ENCODE data around the gene MAP7D2. TPM values are rescaled to one million over a fixed set of nuclear protein-coding genes. Genes with fewer than 3 reads are reported as not detected.

Gene MAP7D2
- total RNA-seq, 1 experiment from 2014 or later, result 45.4 TPM

DNA sequence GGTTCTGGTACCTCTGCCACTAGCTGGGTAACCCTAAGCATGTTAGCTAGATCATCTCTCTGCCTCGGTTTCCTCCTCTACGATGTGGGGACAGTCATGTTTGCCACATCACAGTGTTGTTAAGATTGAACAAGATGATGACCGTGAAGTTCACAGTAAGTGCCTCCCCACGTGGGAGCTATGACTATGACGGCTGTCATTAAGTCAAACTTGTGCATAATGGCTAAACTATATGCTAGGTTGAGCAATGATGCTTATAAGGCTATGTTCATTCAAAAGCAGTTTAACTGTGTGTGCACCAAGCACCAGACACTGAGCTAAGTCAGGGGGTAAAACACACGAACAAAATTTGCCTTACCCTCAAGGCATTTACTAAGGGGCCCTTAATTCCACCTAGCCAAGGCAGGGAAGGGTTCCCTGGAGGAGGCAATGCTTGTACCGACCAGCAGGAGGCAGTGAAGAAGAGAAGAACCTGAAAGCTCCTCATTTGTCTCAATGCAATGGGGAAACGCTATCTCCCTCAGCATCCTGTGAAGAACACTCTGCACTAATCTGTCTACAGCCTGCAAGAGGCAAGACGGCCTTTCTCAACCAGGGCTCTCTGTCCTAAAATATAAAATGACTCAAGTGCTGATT lies 52.9 kb downstream of the MAP7D2 start:
- Histone ChIP-seq H3K27me3 (replicated peaks; ENCODE audit: control insufficient read depth, insufficient read depth, low read length) (no peaks in the 10 kb centered on the region), H3K36me3 (ENCODE audit: control insufficient read depth, insufficient read depth, low read length) (no peaks in the 10 kb centered on the region), H3K9me3 (no peaks in the 10 kb centered on the region), H3K4me1 (no peaks in the 10 kb centered on the region), H3K4me3 (ENCODE audit: low read depth, low read length) (no peak overlapping the region)
- intact Hi-C loops (cut with micrococcal nuclease; ENCODE audit: unreplicated experiment), result no loop called here
- Mint-ChIP-seq H3K27ac (ENCODE audit: unreplicated experiment) (no peak overlapping the region), H3K36me3 (ENCODE audit: insufficient read depth, unreplicated experiment) (peaks cover 15% of the 10 kb centered on the region), H3K4me3 (ENCODE audit: unreplicated experiment) (no peak overlapping the region), H3K27me3 (ENCODE audit: insufficient read depth, unreplicated experiment) (no peaks in the 10 kb centered on the region), H3K4me1 (ENCODE audit: low read depth, unreplicated experiment) (peaks cover 15% of the 10 kb centered on the region), H3K9me3 (ENCODE audit: unreplicated experiment) (no peaks in the 10 kb centered on the region)
- BruUV-seq (replicated peaks), result no TSS peak
- no peak for DNase-seq
- ChIA-PET CTCF (interaction anchor here (0.7 kb wide), 1 partner anchor 51 kb away, joined by 4 read pairs; no protein-coding TSS in a partner anchor), POLR2A (no interaction called here)
- TF ChIP-seq, protein P1, sequence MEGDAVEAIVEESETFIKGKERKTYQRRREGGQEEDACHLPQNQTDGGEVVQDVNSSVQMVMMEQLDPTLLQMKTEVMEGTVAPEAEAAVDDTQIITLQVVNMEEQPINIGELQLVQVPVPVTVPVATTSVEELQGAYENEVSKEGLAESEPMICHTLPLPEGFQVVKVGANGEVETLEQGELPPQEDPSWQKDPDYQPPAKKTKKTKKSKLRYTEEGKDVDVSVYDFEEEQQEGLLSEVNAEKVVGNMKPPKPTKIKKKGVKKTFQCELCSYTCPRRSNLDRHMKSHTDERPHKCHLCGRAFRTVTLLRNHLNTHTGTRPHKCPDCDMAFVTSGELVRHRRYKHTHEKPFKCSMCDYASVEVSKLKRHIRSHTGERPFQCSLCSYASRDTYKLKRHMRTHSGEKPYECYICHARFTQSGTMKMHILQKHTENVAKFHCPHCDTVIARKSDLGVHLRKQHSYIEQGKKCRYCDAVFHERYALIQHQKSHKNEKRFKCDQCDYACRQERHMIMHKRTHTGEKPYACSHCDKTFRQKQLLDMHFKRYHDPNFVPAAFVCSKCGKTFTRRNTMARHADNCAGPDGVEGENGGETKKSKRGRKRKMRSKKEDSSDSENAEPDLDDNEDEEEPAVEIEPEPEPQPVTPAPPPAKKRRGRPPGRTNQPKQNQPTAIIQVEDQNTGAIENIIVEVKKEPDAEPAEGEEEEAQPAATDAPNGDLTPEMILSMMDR (IDR thresholded peaks at IDR 0.05; ENCODE audit: insufficient read depth in 1 of 2, low read depth in 1 of 2, low read length in 1 of 2, severe bottlenecking in 1 of 2, unreplicated experiment in 1 of 2), result no peak

- no peaks in the 10 kb centered on the region for H3K9me3 ChIP-seq
- no peaks in the 10 kb centered on the region for H3K27me3 ChIP-seq (replicated peaks; ENCODE audit: control insufficient read depth, insufficient read depth, low read length)
- Mint-ChIP-seq H3K4me3 (ENCODE audit: unreplicated experiment) (no peak overlapping the region), H3K4me1 (ENCODE audit: low read depth, unreplicated experiment) (peaks cover 15% of the 10 kb centered on the region), H3K9me3 (ENCODE audit: unreplicated experiment) (no peaks in the 10 kb centered on the region), H3K36me3 (ENCODE audit: insufficient read depth, unreplicated experiment) (peaks cover 15% of the 10 kb centered on the region), H3K27me3 (ENCODE audit: insufficient read depth, unreplicated experiment) (no peaks in the 10 kb centered on the region), H3K27ac (ENCODE audit: unreplicated experiment) (no peak overlapping the region)
- TF ChIP-seq, protein P1 (IDR thresholded peaks at IDR 0.05; ENCODE audit: insufficient read depth in 1 of 2, low read depth in 1 of 2, low read length in 1 of 2, severe bottlenecking in 1 of 2, unreplicated experiment in 1 of 2), result no peak
- no peaks in the 10 kb centered on the region for H3K4me1 ChIP-seq
- intact Hi-C loops (cut with micrococcal nuclease; ENCODE audit: unreplicated experiment), result no loop called here
- no TSS peak for BruUV-seq (replicated peaks)
- CTCF ChIA-PET, result interaction anchor here (0.7 kb wide), 1 partner anchor 52 kb away, joined by 4 read pairs; no protein-coding TSS in a partner anchor
- no peaks in the 10 kb centered on the region for H3K36me3 ChIP-seq (ENCODE audit: control insufficient read depth, insufficient read depth, low read length)
- no peak for DNase-seq
- POLR2A ChIA-PET, result no interaction called here
- no peak overlapping the region for H3K4me3 ChIP-seq (ENCODE audit: low read depth, low read length)
Measured at GRCh38 chrX:20063153-20063552, 53.6 kb downstream of the MAP7D2 start.

- Mint-ChIP-seq H3K27ac (ENCODE audit: unreplicated experiment) (no peak overlapping the region), H3K27me3 (ENCODE audit: insufficient read depth, unreplicated experiment) (no peaks in the 10 kb centered on the region), H3K4me3 (ENCODE audit: unreplicated experiment) (no peak overlapping the region), H3K9me3 (ENCODE audit: unreplicated experiment) (no peaks in the 10 kb centered on the region), H3K4me1 (ENCODE audit: low read depth, unreplicated experiment) (peaks cover 9% of the 10 kb centered on the region), H3K36me3 (ENCODE audit: insufficient read depth, unreplicated experiment) (peaks cover 10% of the 10 kb centered on the region)
- Histone ChIP-seq H3K4me1 (no peaks in the 10 kb centered on the region), H3K36me3 (ENCODE audit: control insufficient read depth, insufficient read depth, low read length) (no peaks in the 10 kb centered on the region), H3K9me3 (no peaks in the 10 kb centered on the region), H3K27me3 (replicated peaks; ENCODE audit: control insufficient read depth, insufficient read depth, low read length) (no peaks in the 10 kb centered on the region), H3K4me3 (ENCODE audit: low read depth, low read length) (no peak overlapping the region)
- TF ChIP-seq, protein P1 (IDR thresholded peaks at IDR 0.05; ENCODE audit: insufficient read depth in 1 of 2, low read depth in 1 of 2, low read length in 1 of 2, severe bottlenecking in 1 of 2, unreplicated experiment in 1 of 2), result no peak
- BruUV-seq (replicated peaks), result no TSS peak
- DNase-seq, result no peak
- ChIA-PET CTCF (no interaction called here), POLR2A (no interaction called here)
- intact Hi-C loops (cut with micrococcal nuclease; ENCODE audit: unreplicated experiment), result no loop called here
Measured at GRCh38 chrX:20061855-20062254, 54.9 kb downstream of the MAP7D2 start.
